GM21526 (cell line): ENCODE data around the gene SEC11A.
"Not testable (repeated sequence)": the region's sequence is repeated elsewhere in the genome, so short reads cannot be mapped to it uniquely, and the experiment has no call there.

Source experiments
- ATAC-seq: cut with Tn5 transposase; IDR thresholded peaks from one replicate; pipeline ENCODE4 v1.9.1; 2021; ENCODE audit warnings: moderate library complexity; ENCODE audit not compliant: unreplicated experiment, low FRiP score

The SEC11A gene

GRCh38 chr15:84716036-84716732 lies at the start of gene SEC11A:
TSS of gene SEC11A (minus strand) at chr15:84716139. CDS start at chr15:84716075, 64 bp downstream.
- peak; percentile 90 for ATAC-seq

GRCh38 chr15:84765675-84766074 lies 49.7 kb upstream of the SEC11A start:
- no peak for ATAC-seq

- no peak for ATAC-seq
Observed at GRCh38 chr15:84764989-84765388, 49.0 kb upstream of the SEC11A start.

GRCh38 chr15:84764585-84764984 lies 48.6 kb upstream of the SEC11A start:
- ATAC-seq = no peak

- no peak for ATAC-seq
Observed at GRCh38 chr15:84762840-84763572, 47.1 kb upstream of the SEC11A start.

- ATAC-seq = no peak
Observed at GRCh38 chr15:84761607-84762131, 45.7 kb upstream of the SEC11A start.

- no peak for ATAC-seq
Observed at GRCh38 chr15:84760219-84760618, 44.3 kb upstream of the SEC11A start.

- no peak for ATAC-seq
Observed at GRCh38 chr15:84759018-84759417, 43.1 kb upstream of the SEC11A start.

- ATAC-seq = no peak
Observed at GRCh38 chr15:84755736-84756527, 40.0 kb upstream of the SEC11A start.

- not testable (repeated sequence) for ATAC-seq
Observed at GRCh38 chr15:84754889-84755288, 39.0 kb upstream of the SEC11A start.

GRCh38 chr15:84752700-84753099 lies 36.8 kb upstream of the SEC11A start:
- ATAC-seq = no peak

GRCh38 chr15:84752195-84752594 lies 36.3 kb upstream of the SEC11A start:
- ATAC-seq = no peak

- ATAC-seq = not testable (repeated sequence)
Observed at GRCh38 chr15:84751721-84752120, 35.8 kb upstream of the SEC11A start.

- no peak for ATAC-seq
Observed at GRCh38 chr15:84750583-84751092, 34.7 kb upstream of the SEC11A start.

GRCh38 chr15:84749111-84749991 lies 33.4 kb upstream of the SEC11A start:
- no peak for ATAC-seq

GRCh38 chr15:84748274-84749110 lies 32.6 kb upstream of the SEC11A start, which contains the start of gene ZNF592:
TSS of gene ZNF592 (plus strand) at chr15:84748592. CDS start at chr15:84782676, 34,084 bp downstream.
- peak; percentile 49 for ATAC-seq

GRCh38 chr15:84747416-84748273 lies 31.7 kb upstream of the SEC11A start:
- ATAC-seq = peak; percentile 37

GRCh38 chr15:84741121-84741520 lies 25.2 kb upstream of the SEC11A start:
- ATAC-seq = no peak
